NT2/D1 (cell line): ENCODE measurements around the gene SEC61A2.

ENCODE experiments used
- SUZ12 ChIP-seq: IDR thresholded peaks from 2 replicates; pipeline ENCODE4 v1.6.1; 2011; ENCODE audit not compliant: insufficient read length, insufficient read depth; ENCODE audit errors: extremely low read depth
- ZNF274 ChIP-seq: IDR thresholded peaks from 2 replicates; pipeline ENCODE4 v1.6.1; 2011; ENCODE audit warnings: mild to moderate bottlenecking, low read depth, low read length

DNA sequence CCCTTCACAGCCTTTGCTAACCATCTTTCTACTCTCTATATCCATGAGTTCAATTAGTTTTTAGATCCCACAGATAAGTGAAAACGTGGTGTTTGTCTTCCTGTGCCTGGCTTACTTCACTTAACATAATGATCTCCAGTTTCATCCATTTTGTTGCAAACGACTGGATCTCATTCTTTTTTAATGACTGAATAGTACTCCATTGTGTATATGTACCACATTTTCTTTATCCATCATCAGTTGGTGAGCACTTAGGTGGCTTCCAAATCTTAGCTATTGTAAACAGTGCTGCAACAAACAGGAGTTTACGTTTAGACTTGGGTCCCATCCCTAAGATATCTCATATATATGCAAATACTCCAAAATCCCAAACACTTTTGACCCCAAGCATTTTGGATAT is 75.6 kb downstream of the SEC61A2 start:
- TF ChIP-seq SUZ12 (no peak), ZNF274 (no peak)
